ENCODE results near the gene CUL7. TPM values are rescaled to one million over a fixed set of nuclear protein-coding genes. Genes with fewer than 3 reads are reported as not detected.
"Not testable (repeated sequence)": the region's sequence is repeated elsewhere in the genome, so short reads cannot be mapped to it uniquely, and the experiment has no call there.

The CUL7 gene
- total RNA-seq, 1 donor from 2014 or later, result 58.1 TPM

GRCh38 chr6:43016176-43016942, 37.3 kb downstream of the CUL7 start:
- peak; percentile 51 for DNase-seq (ENCODE audit: low read depth)

DNA sequence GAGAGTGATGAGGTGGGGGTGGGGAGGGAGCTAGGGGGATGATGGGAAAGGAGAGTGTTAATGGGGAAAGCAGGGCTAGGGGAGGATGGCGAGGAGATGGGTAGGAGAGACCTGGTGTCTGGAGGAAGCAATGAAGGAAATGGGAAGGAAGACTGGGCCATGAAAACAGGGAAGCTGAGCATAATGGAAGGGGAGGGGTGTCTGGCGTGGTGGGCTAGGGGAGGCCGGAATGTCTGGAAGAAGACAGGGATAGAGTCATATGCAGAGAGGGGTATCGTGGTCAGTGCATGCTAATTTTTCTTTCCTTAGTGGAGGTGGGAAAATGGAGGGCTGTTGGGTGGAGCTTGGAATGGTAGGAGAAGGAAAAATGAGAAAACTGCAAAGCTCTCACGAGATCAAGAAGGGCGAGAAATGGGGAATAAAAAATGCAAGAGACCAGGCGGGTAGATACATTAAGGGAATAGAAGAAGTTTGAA, 39.2 kb downstream of the CUL7 start:
- peak; percentile 20 for DNase-seq (ENCODE audit: low read depth)

GRCh38 chr6:43013843-43014433, 39.7 kb downstream of the CUL7 start, which contains the start of the genes KLHDC3 and MEA1:
Gene KLHDC3 (plus strand): TSS chr6:43014249. CDS start chr6:43017193, 2,944 bp downstream.
Gene MEA1 (minus strand): TSS chr6:43013946. CDS start chr6:43013813, 133 bp downstream.
- DNase-seq (ENCODE audit: low read depth), result peak; percentile 100

DNA sequence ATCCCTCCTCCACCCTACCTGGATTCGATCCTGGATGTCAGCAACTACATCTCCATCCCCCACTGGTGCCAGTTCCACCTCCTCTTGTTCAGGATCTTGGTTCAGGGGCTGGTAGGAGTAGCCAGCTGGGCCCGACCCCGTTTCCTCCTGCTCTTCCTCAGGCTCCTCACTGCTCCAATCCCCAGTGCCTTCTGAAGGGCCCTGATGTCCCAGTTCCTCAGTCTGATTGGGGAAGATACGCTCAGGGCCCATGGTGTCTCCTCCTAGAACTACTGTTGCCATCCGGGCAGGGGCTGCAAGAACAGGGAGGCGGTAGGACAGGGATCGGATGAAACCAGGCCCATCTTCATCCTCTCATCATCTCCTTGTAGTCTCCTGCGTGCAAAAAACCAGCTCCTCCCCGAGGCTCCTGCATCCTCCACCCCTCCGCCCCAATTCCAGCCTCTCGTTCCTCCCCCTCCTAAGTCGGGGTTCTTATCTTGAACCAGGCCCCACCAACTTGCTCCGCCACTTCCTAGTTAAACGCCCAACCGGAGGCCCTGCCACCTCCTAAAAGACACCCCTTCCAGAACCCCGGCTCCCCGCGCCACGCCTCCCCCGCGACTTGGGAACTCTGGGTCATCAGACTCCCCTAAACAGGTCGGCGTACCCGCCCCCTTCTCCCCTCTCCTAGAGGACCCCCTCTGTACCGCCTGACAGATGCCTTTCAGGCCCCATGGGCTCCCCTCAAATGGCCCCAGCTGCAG, 40.4 kb downstream of the CUL7 start:
- no peak for DNase-seq (ENCODE audit: low read depth)

DNA sequence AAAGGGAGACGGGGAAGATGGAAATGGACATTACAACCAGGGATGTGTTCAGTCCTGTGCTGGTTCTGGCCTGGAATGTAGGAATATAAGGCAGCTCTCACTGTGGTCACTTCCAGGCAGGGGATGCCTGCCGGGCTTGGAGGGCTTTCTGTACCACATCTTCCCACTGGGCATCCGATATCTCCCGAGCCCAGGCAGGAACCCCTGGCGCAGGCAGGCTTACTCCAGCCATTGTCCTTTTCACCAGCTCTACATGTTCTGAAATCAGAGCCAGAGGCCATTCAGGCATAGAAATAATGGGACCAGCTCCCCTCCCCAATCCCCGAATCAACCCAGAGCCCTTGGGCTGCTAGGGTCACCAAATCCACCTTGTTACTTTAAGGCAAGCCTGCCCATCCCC, 41.3 kb downstream of the CUL7 start:
- DNase-seq (ENCODE audit: low read depth), result no peak

DNA sequence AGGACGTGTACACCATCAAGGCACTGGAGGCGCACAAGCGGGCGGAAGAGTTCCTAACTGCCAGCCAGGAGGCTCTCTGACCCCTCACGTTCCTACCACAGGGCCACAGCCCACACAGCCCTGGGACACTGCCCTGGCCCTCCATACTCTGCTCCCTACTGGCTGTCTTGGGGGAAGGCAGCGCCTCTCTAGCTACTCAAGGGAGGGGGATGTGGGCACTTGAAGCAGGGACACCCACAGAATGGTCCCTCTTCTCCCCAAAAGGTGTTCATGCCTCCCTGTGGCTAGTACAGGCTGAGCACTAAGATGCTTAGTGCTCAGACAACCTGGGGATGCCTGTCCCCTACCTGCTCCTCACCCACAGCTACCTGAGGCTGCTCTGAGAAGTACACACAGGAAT, 42.4 kb downstream of the CUL7 start:
- DNase-seq (ENCODE audit: low read depth), result no peak

GRCh38 chr6:43009124-43009523, 44.5 kb downstream of the CUL7 start:
- peak; percentile 49 for DNase-seq (ENCODE audit: low read depth)

GRCh38 chr6:43007126-43007525, 46.5 kb downstream of the CUL7 start:
- DNase-seq (ENCODE audit: low read depth), result no peak

- DNase-seq (ENCODE audit: low read depth), result no peak
Observed at GRCh38 chr6:43006251-43006650, 47.4 kb downstream of the CUL7 start.

- no peak for DNase-seq (ENCODE audit: low read depth)
Observed at GRCh38 chr6:43005844-43006243, 47.8 kb downstream of the CUL7 start.

- DNase-seq (ENCODE audit: low read depth), result no peak
Observed at GRCh38 chr6:43001843-43002242, 51.8 kb downstream of the CUL7 start.

- not testable (repeated sequence) for DNase-seq (ENCODE audit: low read depth)
Observed at GRCh38 chr6:42998205-42998604, 55.4 kb downstream of the CUL7 start.

DNA sequence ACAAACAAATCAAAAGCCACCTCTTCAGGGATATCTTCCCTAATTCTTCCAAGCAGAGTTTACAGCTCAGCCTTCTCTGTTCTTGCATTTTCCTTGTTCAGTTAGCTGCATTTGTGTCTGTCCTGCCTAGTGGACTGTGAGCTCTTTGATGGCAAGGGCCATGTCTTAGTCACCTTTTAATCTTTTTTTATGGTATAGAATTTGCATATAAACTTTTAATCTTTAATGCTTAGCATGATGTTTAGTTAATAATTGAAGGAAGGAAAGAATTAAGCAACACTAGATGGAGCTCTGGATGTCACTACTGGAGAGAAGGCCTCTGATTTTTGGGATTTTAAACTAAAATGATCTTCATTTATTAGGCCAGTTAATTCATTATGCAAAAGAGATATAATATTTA, 57.1 kb downstream of the CUL7 start:
- no peak for DNase-seq (ENCODE audit: low read depth)

- DNase-seq (ENCODE audit: low read depth), result no peak
Observed at GRCh38 chr6:42993445-42993844, 60.2 kb downstream of the CUL7 start.

DNA sequence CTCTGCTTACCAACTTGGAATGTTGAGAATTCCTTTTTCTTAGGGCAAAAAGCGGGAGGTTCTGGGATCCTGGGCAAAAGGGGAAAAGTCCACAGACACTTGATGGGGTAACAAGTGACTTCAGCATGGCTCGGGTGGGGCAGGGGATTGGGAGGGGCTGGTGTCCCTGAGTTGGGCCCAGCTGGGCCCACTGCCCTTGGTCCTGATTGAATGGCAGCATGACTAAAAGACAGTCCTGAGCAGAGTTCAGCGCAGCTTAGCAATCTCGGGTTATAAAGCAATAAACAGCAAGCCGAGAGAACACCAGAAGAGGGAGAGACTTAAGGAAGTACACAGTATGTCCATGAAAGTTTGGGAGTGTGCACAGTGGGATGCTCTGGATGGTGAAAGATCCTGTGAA, 63.7 kb downstream of the CUL7 start:
- DNase-seq (ENCODE audit: low read depth), result no peak

DNA sequence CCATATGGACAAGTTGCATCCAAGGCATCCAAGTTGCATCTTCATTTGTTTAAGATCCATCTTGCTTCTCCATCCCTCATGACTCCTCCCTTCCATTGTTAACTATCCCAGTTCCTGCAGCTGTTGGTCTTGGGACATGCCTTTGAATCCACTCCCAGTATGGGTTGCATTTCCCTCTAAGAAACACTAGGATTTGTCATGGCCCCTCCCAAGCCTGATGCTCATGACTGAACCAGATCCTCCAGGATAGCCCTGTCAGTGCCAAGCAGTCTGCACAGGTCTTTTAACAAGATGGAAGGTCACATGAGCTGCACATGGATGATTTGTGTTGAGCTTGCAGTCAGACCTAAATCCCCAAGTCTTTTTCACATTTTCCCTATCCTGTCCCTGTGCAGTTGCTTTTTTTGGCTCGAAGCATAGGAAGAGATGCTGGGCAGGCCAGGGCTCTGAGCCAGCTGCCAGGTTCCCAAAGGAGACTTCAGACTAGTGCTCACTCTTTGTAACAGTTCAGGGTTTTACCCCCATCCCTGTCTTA, 65.1 kb downstream of the CUL7 start:
- DNase-seq (ENCODE audit: low read depth), result peak; percentile 88

Other genes with a start within 250 kb of the CUL7 start
- gene RPL7L1, start 174.2 kb downstream of the CUL7 start, total RNA-seq, result 110 and 113 TPM in 2 replicates
- gene PTCRA, start 137.8 kb downstream of the CUL7 start, total RNA-seq, result not detected in 2 replicates
- 27.5 and 33.2 TPM in 2 replicates for gene CNPY3, start 124.4 kb downstream of the CUL7 start, total RNA-seq
- gene GNMT, start 93.1 kb downstream of the CUL7 start, total RNA-seq, result not detected in 2 replicates
- 29.3 and 32.8 TPM in 2 replicates for gene PEX6, start 74.7 kb downstream of the CUL7 start, total RNA-seq
- 50.5 and 52.1 TPM in 2 replicates for gene PPP2R5D, start 69.3 kb downstream of the CUL7 start, total RNA-seq
- 29.2 and 33.6 TPM in 2 replicates for gene MEA1, start 39.9 kb downstream of the CUL7 start, total RNA-seq
- 94.5 and 194 TPM in 2 replicates for gene KLHDC3, start 39.6 kb downstream of the CUL7 start, total RNA-seq
- gene RRP36, start 32.2 kb downstream of the CUL7 start, total RNA-seq, result 64.0 and 65.6 TPM in 2 replicates
- gene MRPL2, start 5.6 kb upstream of the CUL7 start, total RNA-seq, result 17.6 and 27.3 TPM in 2 replicates
- 21.0 and 23.6 TPM in 2 replicates for gene KLC4, start 5.8 kb upstream of the CUL7 start, total RNA-seq
- gene PTK7, start 22.5 kb upstream of the CUL7 start, total RNA-seq, result 38.9 and 47.5 TPM in 2 replicates
- 66.1 and 69.9 TPM in 2 replicates for gene SRF, start 117.4 kb upstream of the CUL7 start, total RNA-seq
- 14.5 and 20.7 TPM in 2 replicates for gene CUL9, start 128.3 kb upstream of the CUL7 start, total RNA-seq
- gene DNPH1, start 175.6 kb upstream of the CUL7 start, total RNA-seq, result 63.6 and 109 TPM in 2 replicates
- gene TTBK1, start 189.6 kb upstream of the CUL7 start, total RNA-seq, result not detected in 2 replicates
- not detected in 2 replicates for gene SLC22A7, start 244.4 kb upstream of the CUL7 start, total RNA-seq